HG02885 (cell line): ENCODE data around the gene ANKFY1.
"Not testable (repeated sequence)": the region's sequence is repeated elsewhere in the genome, so short reads cannot be mapped to it uniquely, and the experiment has no call there.

Source experiments
- ATAC-seq: cut with Tn5 transposase; IDR thresholded peaks from one replicate; pipeline ENCODE4 v1.9.1; 2021; ENCODE audit warnings: mild to moderate bottlenecking; ENCODE audit not compliant: unreplicated experiment, poor library complexity

ANKFY1 gene

DNA sequence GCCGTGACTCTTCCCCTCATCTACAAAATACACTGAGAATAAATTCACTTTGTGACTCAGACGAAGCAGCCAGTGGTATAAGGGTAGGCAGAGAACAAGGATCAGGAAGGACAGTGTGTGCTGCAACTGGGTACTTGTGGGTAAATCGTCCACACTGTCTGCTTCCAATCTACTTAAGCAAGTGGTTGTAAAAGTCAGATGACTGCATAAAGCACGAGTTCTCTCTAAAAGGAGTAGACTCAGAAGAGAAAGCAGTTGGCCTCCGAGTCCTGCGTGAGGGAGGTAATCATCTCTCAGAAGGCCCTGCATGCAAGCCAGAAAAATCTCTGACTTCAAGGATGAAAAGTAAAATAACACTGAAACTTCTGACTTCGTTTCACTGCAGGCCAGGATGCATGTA is 43.1 kb downstream of the ANKFY1 start:
- ATAC-seq = no peak

DNA sequence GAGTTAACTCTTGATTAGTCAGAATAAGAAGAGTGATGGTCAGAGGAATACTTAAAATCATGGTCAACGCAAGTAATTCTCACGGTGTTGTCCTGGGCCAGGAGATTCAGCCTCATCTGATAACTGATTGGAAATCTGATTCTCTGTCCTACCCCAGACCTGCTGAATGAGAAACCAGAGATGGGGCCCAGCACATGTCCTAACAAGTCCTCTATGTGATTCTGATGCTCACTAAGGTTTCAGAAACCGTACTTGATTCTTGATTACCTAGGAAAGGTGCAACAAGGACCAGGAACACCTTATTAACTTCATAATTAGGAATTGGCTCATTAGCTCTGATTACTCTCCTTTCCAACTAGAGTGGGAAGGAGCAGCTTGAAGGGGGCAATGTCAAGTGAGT is 44.5 kb downstream of the ANKFY1 start:
- no peak for ATAC-seq

DNA sequence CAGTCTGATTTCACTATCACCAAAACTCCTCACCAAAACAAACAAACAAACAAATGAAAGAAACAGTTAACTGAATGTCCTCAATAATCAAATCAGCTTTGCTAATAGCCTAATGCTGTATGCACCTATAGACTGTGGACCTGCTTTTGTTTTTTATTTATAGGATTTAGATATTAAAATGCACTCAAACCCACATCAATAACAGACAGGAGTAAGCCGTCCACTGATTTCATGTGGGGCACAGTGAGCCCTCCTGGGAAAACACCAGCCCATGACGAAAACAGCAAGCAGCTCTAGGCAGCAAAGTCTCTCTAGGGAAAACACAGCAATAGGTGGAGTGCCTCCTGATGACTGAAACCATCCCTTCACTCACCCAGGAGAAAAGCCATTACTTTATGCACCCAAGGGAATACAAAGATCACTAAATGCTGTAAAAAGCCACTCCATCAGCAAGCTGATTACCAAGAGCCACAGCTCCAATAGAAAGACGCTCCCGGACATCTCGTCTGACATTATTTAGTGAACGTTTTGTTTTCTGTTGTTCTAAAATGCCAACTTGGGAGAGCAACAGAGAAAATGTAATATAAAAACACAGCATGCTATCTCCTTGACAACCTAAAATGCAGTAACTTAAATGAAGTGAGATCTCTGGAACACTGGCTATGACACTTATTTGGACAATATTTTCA is 47.8 kb downstream of the ANKFY1 start:
- ATAC-seq = no peak

DNA sequence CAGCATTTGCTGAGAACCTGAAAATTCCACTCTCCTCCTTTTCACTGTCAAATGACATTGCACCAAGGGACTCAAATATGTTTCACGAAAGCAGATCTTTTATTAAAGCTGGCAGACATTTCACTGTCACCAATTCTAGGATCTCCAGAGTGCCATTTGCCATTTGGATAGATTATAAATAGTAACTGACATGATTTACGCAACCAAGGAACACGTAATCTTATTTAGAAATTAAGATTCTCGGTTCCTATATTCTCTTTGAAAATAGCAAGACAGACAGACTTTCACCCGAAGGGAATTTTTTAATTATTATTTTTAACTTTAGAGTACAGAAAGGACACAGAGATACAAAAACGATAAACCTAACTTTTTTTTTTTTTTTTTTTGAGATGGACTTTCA is 49.6 kb downstream of the ANKFY1 start:
- no peak for ATAC-seq

DNA sequence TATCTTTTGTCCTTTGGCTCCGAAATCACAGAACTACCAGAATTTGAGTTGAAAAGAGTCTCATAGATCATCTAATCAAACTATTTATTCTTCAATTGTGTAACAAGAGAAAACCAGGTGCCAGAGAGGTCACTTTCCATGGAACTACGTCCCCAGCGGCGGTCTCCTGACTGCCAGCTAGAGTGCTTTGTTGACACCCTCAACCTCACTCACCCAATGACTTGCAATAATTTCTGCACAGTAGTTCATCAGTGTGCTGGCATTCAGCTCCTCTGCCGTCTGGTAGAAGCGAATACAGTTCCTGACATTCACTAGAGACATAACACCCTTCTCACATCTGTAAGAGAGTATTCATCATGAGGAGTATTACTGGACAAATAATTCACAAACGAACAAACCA is 54.2 kb downstream of the ANKFY1 start:
- no peak for ATAC-seq

DNA sequence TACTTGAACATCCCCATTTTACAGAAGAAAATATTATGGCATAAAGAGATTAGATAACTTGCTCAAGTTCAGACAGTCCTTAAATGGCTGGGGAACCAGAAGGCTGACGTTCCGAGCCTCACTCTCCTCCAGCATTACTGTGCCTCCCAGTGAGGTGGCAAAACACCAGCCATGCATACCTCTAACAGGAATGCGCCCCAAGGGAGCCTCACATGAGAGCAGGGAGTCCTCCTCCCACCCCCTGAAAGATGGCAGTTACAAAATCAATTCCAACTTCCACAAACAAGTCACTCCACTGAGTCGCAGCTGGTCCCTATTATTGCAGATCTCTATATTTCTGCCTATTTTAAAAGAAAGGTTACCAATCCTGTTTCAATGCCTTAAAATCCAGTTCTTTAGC is 55.5 kb downstream of the ANKFY1 start:
- ATAC-seq = no peak

DNA sequence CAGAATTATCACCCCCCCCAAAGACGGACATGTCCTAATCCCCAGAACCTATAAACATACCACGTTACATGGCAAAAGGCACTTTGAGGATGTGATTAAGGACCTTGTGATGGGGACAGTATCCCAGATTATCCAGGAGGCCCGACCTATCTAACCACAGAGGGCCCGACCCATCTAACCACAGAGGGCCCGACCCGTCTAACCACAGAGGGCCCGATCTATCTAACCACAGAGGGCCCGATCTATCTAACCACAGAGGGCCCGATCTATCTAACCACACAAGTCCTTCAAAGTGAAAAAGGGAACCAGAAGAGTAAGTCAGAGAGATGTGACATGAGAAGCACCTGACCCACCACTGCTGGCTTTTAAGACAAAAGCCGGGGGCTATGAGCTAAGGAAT is 56.8 kb downstream of the ANKFY1 start:
- no peak for ATAC-seq

DNA sequence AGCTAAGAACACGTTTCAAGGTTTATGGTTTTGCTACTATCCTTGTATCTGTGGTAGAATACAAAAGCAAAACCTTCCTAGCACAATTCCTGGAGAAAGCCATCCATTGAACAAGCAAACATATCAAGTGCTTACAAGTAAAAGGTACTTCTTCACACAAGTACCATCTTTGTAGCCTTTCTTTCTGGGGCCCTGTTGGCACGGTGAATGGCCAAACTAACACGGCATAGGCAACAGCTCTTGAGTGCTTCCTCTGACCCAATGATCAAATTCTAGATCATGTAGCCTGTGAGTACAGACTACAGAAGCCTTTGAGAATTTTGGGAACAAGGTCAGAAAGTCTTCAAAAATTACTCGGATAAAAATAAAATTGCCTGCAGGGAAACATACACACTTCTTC is 57.9 kb downstream of the ANKFY1 start:
- no peak for ATAC-seq

DNA sequence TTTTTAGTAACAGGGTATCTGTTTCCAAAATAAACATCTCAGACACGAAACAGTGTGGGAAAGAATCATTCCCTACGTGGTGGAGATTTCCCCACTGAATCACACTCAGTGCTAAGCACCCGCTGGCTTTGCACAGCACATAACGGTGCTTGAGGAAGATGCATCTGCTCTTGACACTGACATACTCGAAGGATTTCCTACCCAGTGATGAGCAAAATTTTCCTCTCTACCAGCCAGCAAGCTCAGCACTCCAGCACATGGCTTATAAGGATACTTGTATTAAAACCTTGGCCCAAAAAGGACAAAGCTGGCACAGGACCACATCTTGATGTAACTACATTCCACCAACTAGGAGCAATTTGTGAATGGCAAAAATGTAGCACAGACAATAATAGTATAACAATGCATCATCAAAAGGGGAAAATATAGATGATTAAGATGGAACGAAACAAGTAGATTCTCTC is 59.0 kb downstream of the ANKFY1 start:
- ATAC-seq = no peak

DNA sequence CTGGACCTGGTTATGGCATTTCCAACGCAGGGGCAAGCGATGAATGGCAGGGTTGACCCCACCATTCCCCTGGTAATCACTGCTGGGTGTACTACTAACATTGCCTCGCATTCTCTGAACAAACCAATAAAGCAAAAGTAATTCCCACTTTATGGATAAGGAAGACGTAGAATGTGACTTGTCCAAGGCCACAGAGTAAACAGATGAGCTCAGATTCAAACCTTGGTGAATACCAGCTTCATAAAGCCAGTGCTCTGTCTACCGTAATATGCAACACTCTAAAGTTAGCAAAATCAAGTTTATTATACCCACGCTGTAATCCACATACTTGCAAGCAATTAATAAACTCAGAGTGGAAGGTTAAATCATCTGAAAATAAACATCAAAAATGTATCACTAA is 59.6 kb downstream of the ANKFY1 start:
- ATAC-seq = no peak

DNA sequence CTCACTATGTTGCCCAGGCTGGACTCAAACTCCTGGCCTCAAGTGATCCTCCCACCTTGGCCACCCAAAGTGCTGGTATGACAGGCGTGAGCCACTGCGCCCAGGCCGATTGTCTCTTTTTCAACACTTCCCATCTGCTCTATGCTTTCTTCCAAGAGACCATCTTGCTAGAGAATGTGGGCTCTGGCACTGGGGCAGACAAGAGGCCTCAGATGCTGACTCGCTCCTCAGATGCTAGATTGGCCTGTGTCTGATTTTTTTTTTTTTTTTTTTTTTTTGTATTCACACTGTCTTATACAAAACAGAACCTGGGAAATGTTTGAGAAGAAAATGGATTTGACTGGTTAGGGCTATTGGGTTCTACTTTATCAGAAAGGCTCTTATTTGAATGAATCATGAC is 62.6 kb downstream of the ANKFY1 start:
- ATAC-seq = no peak

DNA sequence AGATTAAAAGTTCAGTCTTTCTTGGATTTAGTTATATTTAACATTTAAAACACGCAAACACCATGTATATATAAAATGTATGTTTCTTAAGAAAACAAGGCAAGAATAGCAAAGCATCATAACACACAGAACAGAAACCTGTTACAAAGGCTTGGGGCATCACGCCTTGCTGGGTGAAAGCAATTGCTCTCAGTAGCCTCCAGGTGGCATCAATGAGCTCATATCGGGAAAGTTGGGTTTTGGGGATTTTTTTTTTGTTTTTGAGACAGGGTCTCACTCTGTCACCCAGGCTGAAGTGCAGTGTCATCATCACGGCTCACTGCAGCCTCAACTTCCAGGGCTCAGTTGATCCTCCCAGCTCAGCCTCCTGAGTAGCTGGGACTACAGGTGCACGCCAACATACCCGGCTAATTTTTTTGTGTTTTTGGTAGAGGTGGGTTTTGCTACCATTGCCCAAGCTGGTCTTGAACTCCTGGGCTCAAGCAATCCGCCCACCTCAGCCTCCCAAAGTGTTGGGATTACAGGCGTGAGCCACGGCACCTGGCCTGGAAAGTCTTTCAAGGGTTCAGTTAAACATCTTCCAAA is 63.9 kb downstream of the ANKFY1 start:
- ATAC-seq = no peak

DNA sequence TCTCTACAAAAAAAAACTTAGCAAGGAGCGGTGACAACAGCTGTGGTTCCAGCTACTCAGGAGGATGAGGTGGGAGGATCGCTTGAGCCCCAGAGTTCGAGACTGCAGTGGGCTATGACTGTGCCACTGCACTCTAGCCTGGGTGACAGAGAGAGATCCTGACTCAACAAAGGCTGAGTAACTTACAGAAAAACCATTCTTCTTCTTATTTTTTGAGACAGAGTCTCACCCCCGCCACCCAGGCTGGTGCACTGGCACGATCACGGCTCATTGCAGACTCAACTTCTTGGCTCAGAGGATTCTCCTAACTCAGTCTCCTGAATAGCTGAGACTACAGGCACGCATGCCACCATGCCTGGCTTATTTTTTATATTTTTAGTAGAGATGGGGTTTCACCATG is 64.8 kb downstream of the ANKFY1 start:
- no peak for ATAC-seq

DNA sequence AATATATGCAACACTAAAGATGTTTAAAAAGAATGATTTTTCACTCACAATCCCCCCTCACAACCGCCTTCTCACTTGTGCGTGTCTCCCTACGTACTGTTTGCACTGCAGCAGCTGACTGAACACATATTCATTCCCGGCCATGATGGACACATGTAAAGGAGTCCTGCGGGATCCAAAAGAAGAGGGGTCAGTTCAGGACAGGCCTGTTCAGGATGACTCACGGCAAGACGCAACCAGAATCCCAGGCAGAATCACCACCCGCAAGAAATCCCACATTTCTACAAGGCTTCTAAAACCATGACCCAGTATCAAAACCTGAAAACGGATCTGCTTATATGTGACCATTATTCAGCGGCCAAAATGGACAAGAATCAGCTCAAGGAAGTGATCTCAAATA is 68.5 kb downstream of the ANKFY1 start:
- no peak for ATAC-seq

DNA sequence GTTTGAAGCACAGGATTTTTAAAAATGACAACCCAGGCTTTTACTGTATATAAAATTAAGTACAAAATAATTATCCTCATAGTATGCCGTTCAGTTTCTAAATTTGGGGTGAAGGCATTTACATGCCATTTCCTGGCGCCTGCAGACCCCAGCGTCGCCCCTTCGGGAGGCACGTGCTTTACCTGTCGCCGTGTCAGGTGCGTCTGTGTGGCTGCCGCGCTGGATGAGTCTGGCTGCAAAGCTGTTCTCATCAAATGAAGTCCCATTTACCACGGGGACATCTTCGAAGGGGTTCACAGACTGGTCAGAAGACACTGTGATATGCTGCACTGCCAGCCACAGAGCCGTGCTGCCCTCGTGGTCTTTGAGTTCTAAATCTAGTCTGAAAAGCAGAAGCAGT is 69.0 kb downstream of the ANKFY1 start:
- no peak for ATAC-seq

DNA sequence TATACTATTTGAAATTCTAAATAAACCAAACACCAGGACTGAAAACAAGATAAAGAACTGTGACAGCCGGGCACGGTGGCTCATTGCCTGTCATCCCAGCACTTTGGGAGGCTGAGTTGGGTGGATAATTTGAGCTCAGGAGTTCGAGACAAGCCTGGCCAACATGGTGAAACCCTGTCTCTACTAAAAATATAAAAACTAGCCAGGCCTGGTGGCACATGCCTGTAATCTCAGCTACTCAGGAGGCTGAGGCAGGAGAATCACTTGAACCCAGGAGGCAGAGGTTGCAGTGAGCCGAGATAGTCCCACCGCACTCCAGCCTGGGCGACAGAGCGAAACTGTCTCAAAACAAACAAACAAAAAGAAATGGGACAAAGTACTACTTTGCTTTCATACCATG is 73.0 kb downstream of the ANKFY1 start:
- not testable (repeated sequence) for ATAC-seq

DNA sequence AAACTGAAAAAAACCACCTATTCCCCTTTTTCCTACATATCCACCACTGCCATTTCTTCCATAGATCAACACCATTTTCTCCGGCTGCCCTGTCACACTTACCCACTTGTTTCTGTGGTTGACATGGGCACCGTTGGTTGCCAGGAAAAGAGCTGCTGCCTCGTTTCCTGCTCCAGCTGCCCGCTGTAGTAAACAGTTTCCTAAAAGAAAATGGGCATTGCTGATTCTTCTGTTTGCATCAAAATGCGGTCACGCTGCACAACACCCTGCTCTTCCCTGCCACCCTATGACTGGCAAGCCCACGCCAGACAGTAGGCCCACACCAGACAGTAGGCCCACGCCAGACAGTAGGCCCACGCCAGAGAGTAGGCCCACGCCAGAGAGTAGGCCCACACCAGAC is 74.5 kb downstream of the ANKFY1 start:
- no peak for ATAC-seq

DNA sequence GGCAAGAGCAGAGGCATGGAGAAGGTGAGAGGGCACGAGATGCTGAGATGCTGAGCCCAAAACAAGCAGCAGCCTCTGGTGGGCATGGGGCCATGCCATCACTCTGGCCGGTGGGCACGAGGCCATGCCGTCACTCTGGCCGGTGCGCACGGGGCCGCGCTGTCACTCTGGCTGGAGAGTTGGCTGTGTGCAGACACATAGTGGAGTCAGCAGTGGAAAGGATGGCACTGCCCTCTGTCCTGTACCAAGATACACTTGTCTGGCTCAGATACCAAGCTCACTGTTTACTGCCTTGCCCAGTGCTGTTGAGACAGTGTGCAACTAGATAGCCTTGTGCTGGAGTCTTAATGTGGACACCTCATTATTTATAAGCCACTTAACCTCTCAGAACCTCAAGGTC is 75.7 kb downstream of the ANKFY1 start:
- ATAC-seq = no peak

DNA sequence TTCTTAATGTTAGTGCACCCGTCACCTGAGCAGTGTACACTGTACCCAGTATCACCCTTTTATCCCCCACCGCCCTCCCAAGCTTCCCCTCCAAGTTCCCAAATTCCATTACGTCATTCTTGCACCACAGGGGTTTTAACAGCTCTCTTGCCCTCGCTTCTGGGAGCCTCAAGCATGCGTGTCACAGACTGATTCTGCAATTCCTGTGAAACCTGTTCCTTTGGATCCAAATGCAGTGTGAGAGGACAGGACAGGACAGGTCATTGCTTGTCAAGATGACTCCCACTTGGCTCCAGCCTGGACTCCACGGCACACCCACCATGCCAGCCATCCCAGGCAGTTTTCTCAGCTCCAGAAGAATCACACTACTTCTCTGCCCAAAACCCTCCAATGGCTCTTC is 76.7 kb downstream of the ANKFY1 start:
- no peak for ATAC-seq

DNA sequence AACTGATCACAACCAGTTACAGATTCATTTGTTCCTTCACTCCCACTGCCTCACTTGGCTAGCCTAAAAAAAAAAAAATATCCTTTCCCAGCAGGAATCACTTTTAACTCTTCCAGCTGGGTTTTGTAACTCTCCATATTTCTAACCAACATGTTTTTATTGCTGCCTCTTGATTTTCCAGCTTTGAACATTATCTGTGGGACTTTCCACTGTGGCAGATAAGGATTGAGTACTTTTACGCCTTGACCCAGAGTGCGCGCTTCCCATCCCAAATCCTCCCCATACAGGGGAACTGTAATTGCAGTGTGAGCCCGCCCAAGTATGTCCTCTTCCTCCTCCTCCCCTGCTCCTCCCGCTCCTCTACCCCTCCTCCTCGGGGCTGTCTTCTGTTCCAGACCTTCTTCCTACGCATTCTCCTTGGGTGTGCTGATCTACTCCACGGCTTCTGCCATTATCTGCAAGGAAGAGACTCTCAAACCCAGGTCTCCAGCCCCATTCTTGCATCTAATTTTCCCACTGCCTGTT is 77.4 kb downstream of the ANKFY1 start:
- no peak for ATAC-seq

DNA sequence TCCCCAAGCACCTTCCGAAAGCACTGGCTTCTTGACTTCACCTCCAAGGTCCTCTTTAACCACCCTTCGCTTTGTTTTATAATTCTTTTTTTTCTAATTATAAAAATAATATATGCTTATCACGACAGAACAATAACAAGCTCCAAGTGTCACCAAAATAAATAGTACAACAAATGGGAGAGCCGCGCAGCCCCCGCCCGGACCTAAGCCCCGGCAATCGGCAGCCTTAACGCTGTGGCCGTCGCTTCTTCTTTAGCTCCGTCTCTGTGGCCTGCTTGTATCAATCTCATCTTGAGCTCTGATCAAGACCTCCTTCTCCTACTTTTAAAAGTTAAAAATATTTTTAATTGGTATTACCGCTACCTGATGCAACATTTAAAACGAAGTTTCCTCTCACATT is 78.1 kb downstream of the ANKFY1 start:
- no peak for ATAC-seq

DNA sequence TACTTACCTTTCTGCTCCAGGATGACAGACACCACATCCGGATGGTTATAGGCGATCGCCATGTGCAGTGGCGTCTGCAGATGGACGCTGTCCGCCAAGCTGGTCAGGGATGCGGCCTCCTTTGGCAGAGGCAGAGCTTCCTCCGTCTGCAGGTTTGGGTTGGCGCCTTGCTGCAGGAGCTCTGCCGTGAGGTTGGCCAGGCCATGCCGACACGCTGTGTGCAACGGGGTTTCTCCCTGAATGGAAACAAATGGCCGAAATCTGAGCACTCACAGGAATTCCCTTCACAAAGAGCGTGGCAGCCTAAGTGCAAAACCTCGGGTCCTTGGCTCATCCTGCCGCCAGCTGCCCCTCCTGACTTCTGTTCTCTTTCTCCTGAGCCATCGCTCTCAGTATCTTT is 79.0 kb downstream of the ANKFY1 start:
- ATAC-seq = no peak
